NCI-H774 (cell line): ENCODE results near the gene UQCR11.
A peak's percentile ranks its signal among the peaks of the same experiment; 100 is the strongest.

Source experiments
- DNase-seq: peaks from one replicate; lab custom pipeline; 2025; lab: John Stamatoyannopoulos, UW

Gene UQCR11

DNA sequence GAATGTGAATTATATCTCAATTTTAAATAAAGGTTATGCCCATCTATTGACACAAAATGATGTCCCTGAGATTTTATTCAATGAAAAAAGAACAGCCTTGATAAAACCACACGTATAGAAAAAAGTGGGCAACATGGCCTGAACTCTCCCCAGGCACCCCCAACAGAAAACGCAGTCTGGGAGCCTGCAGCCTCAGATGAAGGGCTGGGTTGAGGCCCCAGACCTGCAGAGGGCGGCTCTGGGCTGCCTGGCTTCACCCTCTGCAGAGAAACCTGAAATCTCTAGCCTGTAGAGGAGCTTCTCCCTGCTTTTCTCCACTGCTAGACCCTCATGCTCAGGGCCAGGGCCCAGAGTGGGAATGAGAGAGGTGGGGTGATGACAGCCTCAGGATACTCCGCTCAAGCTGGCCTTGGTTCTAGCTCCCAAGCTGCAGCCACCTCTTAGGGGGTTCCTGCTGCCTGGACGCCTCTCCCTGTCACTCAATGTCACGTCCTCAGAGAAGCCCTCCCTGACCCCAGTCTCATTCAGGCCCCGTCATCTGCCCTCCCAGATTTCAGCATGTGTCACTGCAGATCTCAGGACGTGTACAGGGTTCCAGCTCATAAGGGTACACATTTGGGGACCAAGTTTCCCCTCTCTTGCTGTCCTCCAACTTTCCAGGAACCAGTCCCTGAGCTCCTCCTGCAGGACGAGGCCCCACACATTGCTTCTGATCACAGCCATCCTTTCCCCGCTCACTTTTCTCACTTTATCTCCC lies 14.4 kb downstream of the UQCR11 start:
- DNase-seq: no peak

DNA sequence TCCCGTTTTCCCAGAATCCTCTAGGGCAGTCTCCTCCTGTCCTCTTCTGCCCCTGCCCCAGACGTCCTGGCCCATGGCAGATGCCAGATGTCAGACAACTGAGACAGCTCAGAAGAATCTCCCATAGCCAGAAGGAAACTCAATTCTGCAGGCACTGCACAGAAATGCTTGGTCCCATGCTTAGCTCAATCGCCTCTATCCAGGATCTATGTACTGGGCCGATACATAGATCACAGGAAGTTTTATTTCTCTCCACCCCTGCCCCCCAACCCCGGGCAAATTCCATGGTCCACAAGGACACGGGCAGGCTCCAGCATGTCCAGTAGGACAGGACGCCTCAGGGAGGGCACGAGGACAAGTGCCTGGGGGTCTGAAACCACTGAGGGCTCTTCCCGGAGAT lies 17.4 kb downstream of the UQCR11 start:
- no peak for DNase-seq

DNA sequence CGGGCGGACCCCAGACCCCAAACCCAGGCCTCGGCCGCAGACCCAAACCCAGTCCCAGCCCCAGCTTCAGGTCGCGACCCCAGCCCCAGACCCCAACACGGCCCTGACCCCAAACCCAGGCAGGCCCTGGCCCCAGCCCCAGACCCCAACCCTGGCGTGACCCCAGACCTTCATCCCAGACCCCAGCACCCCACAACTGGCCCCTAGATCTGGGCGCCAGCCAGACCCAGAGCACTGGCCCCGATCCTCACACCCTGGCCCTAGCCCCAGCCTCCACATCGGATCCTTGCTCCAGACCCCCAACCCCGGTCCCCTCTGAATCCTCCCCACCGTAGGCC lies 20.1 kb downstream of the UQCR11 start:
- DNase-seq: no peak

- DNase-seq: no peak
Measured at GRCh38 chr19:1584500-1585242, 20.6 kb downstream of the UQCR11 start.

- DNase-seq: peak; percentile 74
Measured at GRCh38 chr19:1582201-1582600, 23.1 kb downstream of the UQCR11 start.

DNA sequence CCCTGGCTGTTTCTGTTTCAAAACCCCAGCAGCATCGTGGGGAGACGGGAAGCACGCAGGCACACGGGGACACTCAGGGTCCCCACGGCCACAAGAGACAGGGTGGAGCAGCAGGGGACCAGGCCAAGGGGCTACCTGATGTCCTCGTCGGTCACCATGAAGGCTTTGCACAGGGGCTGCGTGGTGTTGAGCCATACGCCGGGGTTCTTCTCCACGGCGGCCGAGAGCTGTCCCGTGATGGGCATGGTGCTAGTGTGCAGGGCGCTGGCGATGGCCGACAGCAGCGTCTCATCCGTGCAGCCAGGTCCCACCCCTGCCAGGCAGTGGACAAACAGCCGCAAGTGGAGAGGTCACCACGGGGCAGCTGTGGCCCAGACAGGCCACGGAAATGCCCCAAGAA lies 24.3 kb downstream of the UQCR11 start:
- no peak for DNase-seq

DNA sequence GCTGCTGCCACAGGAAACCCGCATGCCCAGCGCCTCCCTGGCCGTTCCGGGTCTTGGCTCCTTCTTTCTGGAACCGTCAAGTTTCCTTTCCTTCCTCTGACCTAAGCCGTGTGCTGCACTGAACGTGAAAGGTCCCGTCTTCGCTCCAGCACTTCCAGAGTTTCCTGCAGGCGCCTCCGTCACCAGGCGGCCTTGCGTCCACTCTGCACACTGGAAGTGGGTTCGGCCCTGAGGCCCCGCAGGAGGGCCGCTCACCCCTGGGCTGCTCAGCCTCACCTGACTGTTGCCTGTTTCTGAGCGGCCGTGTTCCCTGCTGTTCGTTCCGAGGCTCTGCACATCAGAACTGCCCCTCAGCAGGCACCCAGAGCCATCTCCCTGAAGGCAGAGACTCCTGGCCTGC lies 24.9 kb downstream of the UQCR11 start:
- DNase-seq: no peak

DNA sequence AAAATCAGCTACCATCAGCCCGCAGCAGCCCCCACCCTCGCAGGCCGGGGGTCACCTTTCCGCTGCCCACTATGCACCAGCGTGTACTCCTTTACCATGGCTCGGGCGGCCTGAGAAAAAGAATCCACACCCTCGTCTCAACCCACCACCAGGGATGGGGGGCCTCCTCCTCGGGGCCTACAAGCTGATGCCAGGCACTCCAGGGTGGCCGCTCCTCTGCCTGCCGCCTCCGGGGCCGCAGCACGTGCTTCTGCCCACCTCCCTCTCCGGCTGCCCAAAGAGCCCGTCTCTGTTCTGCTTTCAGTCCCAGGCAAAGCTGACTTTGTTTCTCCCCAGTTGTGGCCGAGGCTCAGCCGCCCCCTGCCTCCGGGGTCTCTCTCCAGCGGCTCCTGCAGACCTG lies 26.0 kb downstream of the UQCR11 start:
- DNase-seq: no peak

- DNase-seq: no peak
Measured at GRCh38 chr19:1577929-1578618, 27.2 kb downstream of the UQCR11 start.

- DNase-seq: no peak
Measured at GRCh38 chr19:1577090-1577928, 28.0 kb downstream of the UQCR11 start.

GRCh38 chr19:1576242-1577089 lies 28.8 kb downstream of the UQCR11 start:
- DNase-seq: no peak

- DNase-seq: no peak
Measured at GRCh38 chr19:1575323-1576241, 29.7 kb downstream of the UQCR11 start.

- no peak for DNase-seq
Measured at GRCh38 chr19:1574354-1575136, 30.7 kb downstream of the UQCR11 start.

- DNase-seq: no peak
Measured at GRCh38 chr19:1572795-1573194, 32.5 kb downstream of the UQCR11 start.

- DNase-seq: no peak
Measured at GRCh38 chr19:1571358-1571757, 33.9 kb downstream of the UQCR11 start.

GRCh38 chr19:1570836-1571235 lies 34.4 kb downstream of the UQCR11 start:
- DNase-seq: no peak

DNA sequence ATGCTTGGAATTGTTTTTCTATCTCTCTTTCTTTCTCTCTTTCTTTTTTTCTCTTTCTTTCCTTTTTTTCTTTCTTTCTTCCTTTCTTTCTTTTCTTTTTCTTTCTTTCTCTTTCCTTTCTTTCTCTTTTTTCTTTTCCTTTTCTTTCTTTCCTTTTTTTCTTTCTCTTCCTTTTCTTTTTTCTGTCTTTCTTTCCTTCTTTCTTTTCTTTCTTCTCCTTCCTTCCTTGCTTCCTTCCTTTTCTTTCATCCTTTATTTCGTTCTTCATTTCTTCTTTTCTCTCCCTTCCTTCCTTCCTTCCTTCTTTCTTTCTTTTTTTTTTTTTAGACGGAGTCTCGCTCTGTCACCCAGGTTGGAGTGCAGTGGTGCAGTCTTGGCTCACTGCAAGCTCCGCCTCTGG lies 35.3 kb downstream of the UQCR11 start:
- no peak for DNase-seq

DNA sequence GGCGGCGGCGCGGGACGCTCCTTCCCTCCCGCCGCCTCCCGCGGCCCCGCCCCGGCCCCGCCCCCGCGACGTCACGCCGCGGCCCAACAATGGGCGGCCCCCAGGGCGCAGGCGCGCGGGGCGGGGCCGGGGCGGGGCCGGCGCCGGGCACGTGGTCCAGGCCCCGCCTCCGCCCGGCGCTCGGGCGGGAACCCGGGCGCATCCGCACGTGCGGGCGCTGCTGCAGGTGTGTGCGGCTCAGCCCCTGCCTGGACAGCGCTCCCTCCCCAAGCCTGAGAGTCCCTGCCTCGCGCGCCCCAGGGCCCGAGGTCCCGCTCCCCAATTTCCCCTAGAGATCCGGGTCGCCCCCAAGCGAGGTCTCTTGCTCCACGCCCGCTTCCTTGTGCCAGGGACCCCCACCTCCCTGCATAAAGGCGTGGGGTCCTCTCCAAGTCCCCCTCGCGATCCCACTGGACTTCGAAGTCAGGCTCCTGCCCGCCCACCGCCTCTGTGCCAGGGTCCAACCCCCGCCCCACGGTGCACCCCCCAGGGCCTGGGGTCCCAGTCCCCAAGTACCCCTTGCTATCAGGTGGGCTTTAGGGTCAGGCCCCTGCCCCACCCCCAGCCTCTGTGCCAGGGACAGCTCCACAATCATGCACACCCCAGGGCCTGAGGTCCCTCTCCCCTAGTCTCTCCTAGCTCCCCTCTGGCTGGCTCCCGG lies 36.8 kb downstream of the UQCR11 start, which contains the start of gene MEX3D:
TSS of gene MEX3D (minus strand) at position 6 of the 700 bp plus-strand sequence. CDS start 267 bp downstream, outside the sequence.
- DNase-seq: peak; percentile 79

- DNase-seq: no peak
Measured at GRCh38 chr19:1567848-1568227, 37.4 kb downstream of the UQCR11 start.
